IPS-20b (cell line): ENCODE measurements around the gene NFYC.

Experiments
- H3K27ac ChIP-seq: one replicate; pipeline ENCODE4 v1.5.1; 2013; ENCODE audit warnings: low read length
- H3K27me3 ChIP-seq: 2 replicates; pipeline ENCODE4 v1.6.1; 2013; ENCODE audit warnings: mild to moderate bottlenecking, low read length, inconsistent platforms; ENCODE audit not compliant: insufficient read depth
- H3K36me3 ChIP-seq: 2 replicates; pipeline ENCODE4 v1.6.1; 2013; ENCODE audit warnings: low read depth, mild to moderate bottlenecking, inconsistent platforms, low read length, moderate library complexity; ENCODE audit not compliant: insufficient read depth
- H3K4me1 ChIP-seq: 2 replicates; pipeline ENCODE4 v1.6.1; 2013; ENCODE audit warnings: mild to moderate bottlenecking, control low read depth, inconsistent platforms, low read length, moderate library complexity; ENCODE audit not compliant: insufficient read depth
- H3K4me3 ChIP-seq: 2 replicates; pipeline ENCODE4 v1.5.1; 2013; ENCODE audit warnings: mild to moderate bottlenecking, low read length, inconsistent platforms
- H3K9ac ChIP-seq: 2 replicates; pipeline ENCODE4 v1.6.1; 2013; ENCODE audit warnings: low read depth, mild to moderate bottlenecking, inconsistent platforms, low read length, moderate library complexity
- H3K9me3 ChIP-seq: 2 replicates; pipeline ENCODE4 v1.6.1; 2013; ENCODE audit warnings: mild to moderate bottlenecking, low read depth, low read length, inconsistent platforms; ENCODE audit not compliant: insufficient read depth

NFYC gene

DNA sequence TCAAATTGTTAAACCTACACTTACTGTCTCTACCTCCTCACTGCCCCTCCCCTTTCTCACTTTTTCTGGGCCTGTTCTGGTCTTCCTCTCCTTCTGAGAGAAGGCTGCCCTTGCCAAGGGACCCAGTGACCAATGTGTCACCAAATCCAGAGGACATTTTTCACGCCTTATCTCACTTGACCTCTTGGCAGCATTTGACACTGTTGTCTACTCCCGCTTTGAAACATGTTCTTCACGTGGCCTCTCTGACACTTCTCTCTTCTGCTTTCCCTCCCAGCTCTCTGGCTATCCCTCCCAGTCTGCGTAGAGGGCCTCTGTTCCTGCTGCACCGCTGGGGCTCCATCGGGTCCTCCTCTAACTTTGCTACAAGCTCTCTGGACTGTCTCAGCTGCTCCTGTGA is 117.4 kb downstream of the NFYC start:
- Histone ChIP-seq H3K4me1 (peaks cover under 1% of the 10 kb centered on the region), H3K9me3 (no peaks in the 10 kb centered on the region), H3K27ac (no peak overlapping the region), H3K27me3 (no peaks in the 10 kb centered on the region; the same call in 1 of the 2 replicates), H3K36me3 (no peaks in the 10 kb centered on the region), H3K4me3 (no peak overlapping the region), H3K9ac (no peak overlapping the region)

DNA sequence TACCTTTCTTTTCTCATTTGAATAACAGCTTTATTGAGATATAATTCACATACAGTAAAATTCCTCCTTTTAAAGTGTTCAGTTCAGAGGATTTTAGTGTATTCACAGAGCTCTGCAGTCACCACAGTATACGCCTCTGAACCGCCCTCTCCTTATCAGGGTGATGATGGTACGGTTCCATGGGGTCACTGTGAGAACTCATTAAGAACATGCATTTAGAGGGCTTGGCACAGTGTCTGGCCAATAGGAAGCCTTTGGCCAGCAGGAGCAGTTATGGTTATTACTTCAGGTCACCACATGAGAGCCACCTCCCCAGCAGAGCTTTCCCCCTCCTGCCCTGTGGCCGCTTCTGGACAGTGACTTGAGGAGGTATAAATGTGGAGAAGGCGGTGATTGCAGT is 119.4 kb downstream of the NFYC start:
- no peak overlapping the region for H3K27ac ChIP-seq
- no peaks in the 10 kb centered on the region for H3K36me3 ChIP-seq
- no peak overlapping the region for H3K4me3 ChIP-seq
- H3K27me3 ChIP-seq: peaks cover 6% of the 10 kb centered on the region
- H3K9me3 ChIP-seq: no peaks in the 10 kb centered on the region
- no peak overlapping the region for H3K9ac ChIP-seq
- no peaks in the 10 kb centered on the region for H3K4me1 ChIP-seq

DNA sequence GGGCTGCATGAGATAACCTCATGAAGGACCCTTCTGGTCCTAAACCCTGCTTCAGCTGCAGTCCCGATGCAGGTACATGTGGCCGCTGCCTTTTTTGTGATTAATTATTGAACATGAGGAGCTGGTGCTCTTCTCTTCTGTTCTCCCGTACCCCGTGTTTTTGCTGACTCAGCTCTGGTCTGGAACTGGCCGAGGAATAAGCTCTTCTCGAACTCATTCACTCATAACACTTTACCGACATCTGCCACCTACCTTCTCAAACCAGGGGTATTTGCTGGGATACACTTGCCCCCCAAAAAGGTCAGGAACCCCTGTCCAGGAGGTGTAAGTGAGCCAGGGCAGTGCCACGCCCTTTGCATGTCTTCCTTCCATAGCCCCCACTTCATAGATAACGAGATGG is 123.9 kb downstream of the NFYC start:
- Histone ChIP-seq H3K36me3 (no peaks in the 10 kb centered on the region), H3K27ac (no peak overlapping the region)

DNA sequence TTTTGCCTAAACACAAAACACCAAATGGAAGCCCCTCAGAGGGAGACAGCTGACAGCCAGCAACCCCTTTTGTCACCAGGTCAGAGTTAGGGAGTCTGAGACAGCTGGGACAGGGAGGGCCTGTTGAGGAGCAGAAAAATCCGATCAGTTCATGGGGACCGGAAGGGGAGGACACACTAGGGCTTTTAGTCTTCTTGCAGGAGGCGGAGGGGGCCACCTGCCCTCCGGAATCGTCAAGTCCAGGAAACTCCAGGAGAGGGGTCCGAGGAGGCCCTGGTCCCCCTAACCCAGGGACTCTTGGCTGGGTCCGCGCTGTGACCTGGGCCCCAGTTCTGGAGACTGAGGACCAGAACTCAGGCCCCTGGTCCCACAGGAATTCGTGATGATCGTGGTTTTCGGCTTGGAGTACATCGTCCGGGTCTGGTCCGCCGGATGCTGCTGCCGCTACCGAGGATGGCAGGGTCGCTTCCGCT is 126.3 kb downstream of the NFYC start:
- peak overlapping the region; percentile 79 for H3K4me3 ChIP-seq
- peaks cover 35% of the 10 kb centered on the region for H3K27me3 ChIP-seq
- no peak overlapping the region for H3K9ac ChIP-seq
- H3K4me1 ChIP-seq: peaks cover 3% of the 10 kb centered on the region; the same call in 1 of the 2 replicates
- H3K36me3 ChIP-seq: no peaks in the 10 kb centered on the region
- no peaks in the 10 kb centered on the region for H3K9me3 ChIP-seq
- no peak overlapping the region for H3K27ac ChIP-seq

More for the DNA sequence above, 123.9 kb downstream of the NFYC start:
- Histone ChIP-seq H3K4me3 (no peak overlapping the region), H3K27me3 (peaks cover 35% of the 10 kb centered on the region), H3K9ac (no peak overlapping the region), H3K9me3 (no peaks in the 10 kb centered on the region), H3K4me1 (peaks cover 3% of the 10 kb centered on the region; the same call in 1 of the 2 replicates)

DNA sequence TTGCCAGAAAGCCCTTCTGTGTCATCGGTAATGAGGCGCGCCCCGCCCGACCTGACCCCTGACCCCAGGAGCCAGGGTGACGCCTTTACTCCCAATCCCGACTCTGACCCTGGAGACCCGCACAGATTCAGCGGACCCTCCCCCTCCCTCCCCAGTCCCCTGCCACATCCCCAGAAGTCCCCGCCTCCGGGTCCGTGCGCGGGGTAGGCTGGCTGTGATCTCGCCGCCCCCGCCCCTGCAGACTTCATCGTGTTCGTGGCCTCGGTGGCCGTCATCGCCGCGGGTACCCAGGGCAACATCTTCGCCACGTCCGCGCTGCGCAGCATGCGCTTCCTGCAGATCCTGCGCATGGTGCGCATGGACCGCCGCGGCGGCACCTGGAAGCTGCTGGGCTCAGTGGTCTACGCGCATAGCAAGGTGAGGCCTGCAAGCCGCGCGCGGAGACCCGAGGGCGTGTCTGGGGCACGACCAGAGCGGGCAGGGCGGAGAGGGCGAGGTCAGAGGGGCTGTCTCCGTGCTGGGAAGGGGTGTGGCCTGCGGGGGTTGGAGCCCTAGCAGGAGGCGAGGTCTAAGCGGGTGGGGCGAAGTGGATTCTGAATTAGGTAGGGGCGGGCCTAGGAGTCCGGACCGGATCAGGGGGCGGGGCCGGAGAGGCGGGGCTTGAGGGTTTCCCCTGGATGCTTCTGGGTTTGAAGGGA is 126.9 kb downstream of the NFYC start:
- Histone ChIP-seq H3K9me3 (no peaks in the 10 kb centered on the region), H3K36me3 (no peaks in the 10 kb centered on the region), H3K27ac (no peak overlapping the region), H3K4me1 (peaks cover 3% of the 10 kb centered on the region; the same call in 1 of the 2 replicates), H3K4me3 (peak overlapping the region; percentile 79), H3K27me3 (peaks cover 35% of the 10 kb centered on the region), H3K9ac (no peak overlapping the region)

DNA sequence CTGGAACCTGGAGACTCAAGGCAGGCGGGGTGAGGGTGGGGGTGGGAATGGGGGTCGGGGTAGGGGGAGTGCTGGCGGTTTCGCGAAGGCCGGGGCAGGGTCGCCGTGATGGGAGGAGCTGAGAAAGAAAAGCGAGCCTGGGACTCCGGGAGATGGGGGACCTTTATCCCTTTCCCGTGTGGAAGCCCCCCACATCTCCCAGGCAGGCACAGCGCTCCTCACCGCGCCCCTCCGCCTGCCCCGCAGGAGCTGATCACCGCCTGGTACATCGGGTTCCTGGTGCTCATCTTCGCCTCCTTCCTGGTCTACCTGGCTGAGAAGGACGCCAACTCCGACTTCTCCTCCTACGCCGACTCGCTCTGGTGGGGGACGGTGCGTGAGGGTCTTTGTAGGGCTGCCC is 127.6 kb downstream of the NFYC start:
- Histone ChIP-seq H3K9ac (no peak overlapping the region), H3K27ac (no peak overlapping the region), H3K4me1 (peaks cover 3% of the 10 kb centered on the region; the same call in 1 of the 2 replicates), H3K27me3 (peaks cover 35% of the 10 kb centered on the region), H3K36me3 (no peaks in the 10 kb centered on the region), H3K4me3 (peak overlapping the region; percentile 79; the same call in 1 of the 2 replicates), H3K9me3 (no peaks in the 10 kb centered on the region)

DNA sequence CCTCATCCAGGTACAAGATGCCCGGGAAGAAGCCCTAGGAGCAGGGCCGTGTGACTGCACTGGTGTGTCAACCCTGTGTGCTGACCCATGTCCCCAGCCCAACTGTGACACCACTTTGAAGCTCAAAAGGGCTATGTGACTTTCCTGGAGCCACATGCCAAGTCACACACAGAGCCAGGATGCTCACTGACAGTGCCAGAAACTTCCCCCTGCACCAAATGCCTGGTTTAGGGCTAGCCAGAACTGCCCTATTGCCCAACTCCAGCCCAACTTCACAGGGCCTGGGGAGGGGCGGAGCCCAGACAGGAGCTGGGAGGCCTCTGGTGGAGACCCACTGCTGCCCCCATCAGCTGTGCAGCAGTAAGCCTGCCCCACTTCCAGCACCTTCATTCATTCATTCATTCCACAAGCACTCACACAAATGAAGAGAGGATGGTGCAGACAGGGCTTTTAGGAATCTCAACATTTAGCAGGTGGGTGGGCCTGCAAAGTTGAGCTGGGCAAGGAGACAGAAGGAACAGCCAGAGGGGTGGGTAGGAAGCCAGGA is 128.8 kb downstream of the NFYC start:
- Histone ChIP-seq H3K27ac (no peak overlapping the region), H3K4me3 (no peak overlapping the region), H3K9ac (no peak overlapping the region), H3K4me1 (peaks cover 11% of the 10 kb centered on the region; the same call in 1 of the 2 replicates), H3K9me3 (no peaks in the 10 kb centered on the region), H3K27me3 (peaks cover 34% of the 10 kb centered on the region), H3K36me3 (no peaks in the 10 kb centered on the region)
